Smooth muscle cell (in vitro differentiated cells): ENCODE measurements around the gene ZFYVE21. TPM values are rescaled to one million over a fixed set of nuclear protein-coding genes. Genes with fewer than 3 reads are reported as not detected.
A peak's percentile ranks its signal among the peaks of the same experiment; 100 is the strongest.

Source experiments
- DNase-seq: peaks from one replicate; lab custom pipeline; 2025; ENCODE audit not compliant: unreplicated experiment; lab: John Stamatoyannopoulos, UW
- H2AFZ ChIP-seq: fragments of 200-600 bp; sonication (generic); 2 replicates; pipeline ENCODE4 v1.6.0; 2016; ENCODE audit warnings: antibody characterized with exemption, low read depth, mild to moderate bottlenecking
- H3F3A ChIP-seq: fragments of 200-600 bp; sonication (generic); 2 replicates; pipeline ENCODE4 v1.6.0; 2017; ENCODE audit warnings: antibody characterized with exemption, low read depth
- H3K27ac ChIP-seq: fragments of 200-600 bp; sonication (generic); 2 replicates; pipeline ENCODE4 v1.5.1; 2016; ENCODE audit warnings: low read depth, mild to moderate bottlenecking
- H3K27me3 ChIP-seq: fragments of 200-600 bp; sonication (generic); 2 replicates; pipeline ENCODE4 v1.6.1; 2016; ENCODE audit warnings: low read depth, mild to moderate bottlenecking
- H3K36me3 ChIP-seq: fragments of 200-600 bp; sonication (generic); 2 replicates; pipeline ENCODE4 v1.5.1; 2016; ENCODE audit warnings: low read depth
- H3K4me1 ChIP-seq: fragments of 200-600 bp; sonication (generic); 2 replicates; pipeline ENCODE4 v1.5.1; 2016; ENCODE audit warnings: low read depth
- H3K4me2 ChIP-seq: fragments of 200-600 bp; sonication (generic); 2 replicates; pipeline ENCODE4 v1.6.0; 2016; ENCODE audit warnings: mild to moderate bottlenecking
- H3K4me3 ChIP-seq: fragments of 200-600 bp; sonication (generic); 2 replicates; pipeline ENCODE4 v1.5.1; 2016; ENCODE audit warnings: mild to moderate bottlenecking
- H3K79me2 ChIP-seq: fragments of 200-600 bp; sonication (generic); 2 replicates; pipeline ENCODE4 v1.6.0; 2016; ENCODE audit warnings: low read depth, mild to moderate bottlenecking
- H3K9ac ChIP-seq: fragments of 200-600 bp; sonication (generic); 2 replicates; pipeline ENCODE4 v1.6.0; 2016; ENCODE audit warnings: low read depth
- H3K9me3 ChIP-seq: fragments of 200-600 bp; sonication (generic); replicated peaks from 2 replicates; pipeline ENCODE4 v1.5.1; 2016; ENCODE audit warnings: low read depth
- H4K20me1 ChIP-seq: fragments of 200-600 bp; sonication (generic); 2 replicates; pipeline ENCODE4 v1.6.0; 2016; ENCODE audit warnings: low read depth
- WGBS: methylation state at CpG from one replicate; pipeline ENCODE4 v1.1.7; 2016; ENCODE audit warnings: low lambda C conversion rate; 5-methylcytosine and 5-hydroxymethylcytosine counted together
- polyA plus RNA-seq: library from polyadenylated mRNA; unstranded; fragments of >200 nt; fragmentation: Nextera tagmentation; extraction: Ambion mirVana; gene quantifications from 2 replicates; pipeline ENCODE4 v1.2.1, GENCODE V29; 2016
- total RNA-seq: library from RNA; depleted of rRNA; stranded (reverse); fragments of >200 nt; gene quantifications from 2 replicates; pipeline ENCODE4 v1.2.3, GENCODE V29; 2014
- TF ChIP-seq, protein P1 (sequence below): fragments of 200-600 bp; sonication (generic); IDR thresholded peaks from 2 replicates; pipeline ENCODE4 v1.5.1; 2017; ENCODE audit warnings: borderline replicate concordance, mild to moderate bottlenecking, antibody characterized with exemption; ENCODE audit not compliant: insufficient read depth, poor library complexity, severe bottlenecking

Gene ZFYVE21
- total and polyA plus RNA-seq, 2 experiments from 2014 or later, result 33.9 to 41.5 TPM

DNA sequence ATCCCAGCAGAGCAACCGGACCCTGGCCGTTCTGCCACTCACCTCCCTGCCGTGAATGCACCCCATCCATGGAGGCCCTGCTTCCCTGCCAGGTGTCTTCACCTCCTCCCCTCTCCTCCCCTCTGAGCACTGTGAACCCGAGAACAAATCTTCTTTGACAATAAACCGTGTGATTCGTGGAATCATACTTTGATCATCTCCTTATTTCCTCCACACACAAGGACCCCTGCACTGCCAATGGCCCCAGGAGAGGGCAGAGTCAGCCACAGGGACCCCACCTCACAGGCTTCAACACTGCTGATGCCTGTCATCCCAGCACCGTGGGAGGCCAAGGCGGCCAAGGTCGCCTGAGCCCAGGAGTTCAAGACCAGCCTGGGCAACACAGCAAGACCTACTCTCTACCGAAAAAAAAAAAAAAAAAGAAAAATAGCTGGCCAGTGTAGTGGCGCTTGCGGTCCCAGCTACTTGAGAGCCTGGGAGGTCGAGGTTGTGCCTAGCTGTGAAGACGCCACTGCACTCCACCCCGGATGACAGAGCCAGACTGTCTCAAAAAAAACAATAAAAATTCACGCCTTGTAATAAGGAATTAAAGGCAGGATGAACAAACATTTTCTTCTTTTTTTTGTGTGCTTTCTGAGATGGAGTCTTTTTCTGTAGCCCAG lies 1.4 kb upstream of the ZFYVE21 start:
- Histone ChIP-seq H3F3A (peaks cover 7% of the 10 kb centered on the region), H3K9me3 (no peaks in the 10 kb centered on the region), H3K79me2 (peaks cover 33% of the 10 kb centered on the region), H4K20me1 (peaks cover 44% of the 10 kb centered on the region), H3K36me3 (no peaks in the 10 kb centered on the region), H3K4me2 (peak overlapping the region; percentile 97), H3K4me1 (peaks cover 15% of the 10 kb centered on the region), H3K27me3 (no peaks in the 10 kb centered on the region), H3K9ac (no peak overlapping the region), H3K27ac (no peak overlapping the region), H2AFZ (no peak overlapping the region), H3K4me3 (peak overlapping the region; percentile 67)
- TF ChIP-seq, protein P1, sequence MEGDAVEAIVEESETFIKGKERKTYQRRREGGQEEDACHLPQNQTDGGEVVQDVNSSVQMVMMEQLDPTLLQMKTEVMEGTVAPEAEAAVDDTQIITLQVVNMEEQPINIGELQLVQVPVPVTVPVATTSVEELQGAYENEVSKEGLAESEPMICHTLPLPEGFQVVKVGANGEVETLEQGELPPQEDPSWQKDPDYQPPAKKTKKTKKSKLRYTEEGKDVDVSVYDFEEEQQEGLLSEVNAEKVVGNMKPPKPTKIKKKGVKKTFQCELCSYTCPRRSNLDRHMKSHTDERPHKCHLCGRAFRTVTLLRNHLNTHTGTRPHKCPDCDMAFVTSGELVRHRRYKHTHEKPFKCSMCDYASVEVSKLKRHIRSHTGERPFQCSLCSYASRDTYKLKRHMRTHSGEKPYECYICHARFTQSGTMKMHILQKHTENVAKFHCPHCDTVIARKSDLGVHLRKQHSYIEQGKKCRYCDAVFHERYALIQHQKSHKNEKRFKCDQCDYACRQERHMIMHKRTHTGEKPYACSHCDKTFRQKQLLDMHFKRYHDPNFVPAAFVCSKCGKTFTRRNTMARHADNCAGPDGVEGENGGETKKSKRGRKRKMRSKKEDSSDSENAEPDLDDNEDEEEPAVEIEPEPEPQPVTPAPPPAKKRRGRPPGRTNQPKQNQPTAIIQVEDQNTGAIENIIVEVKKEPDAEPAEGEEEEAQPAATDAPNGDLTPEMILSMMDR, result no peak
- 79% methylated on average over 16 of the region's 16 CpGs for WGBS
- no peak for DNase-seq

- peaks cover 64% of the 10 kb centered on the region for H4K20me1 ChIP-seq
- H3K36me3 ChIP-seq, result no peaks in the 10 kb centered on the region
- H3K4me2 ChIP-seq, result peak overlapping the region; percentile 100
- WGBS, result 4% methylated on average over 44 of the region's 72 CpGs
- H3K27me3 ChIP-seq, result no peaks in the 10 kb centered on the region
- H3K4me3 ChIP-seq, result peak overlapping the region; percentile 87
- H3K9me3 ChIP-seq, result no peaks in the 10 kb centered on the region
- no peak overlapping the region for H3K27ac ChIP-seq
- TF ChIP-seq, protein P1, result no peak
- peaks cover 53% of the 10 kb centered on the region for H3K79me2 ChIP-seq
- peaks cover 7% of the 10 kb centered on the region for H3F3A ChIP-seq
- no peak overlapping the region for H2AFZ ChIP-seq
- peak overlapping the region; percentile 80 for H3K9ac ChIP-seq
- peaks cover 18% of the 10 kb centered on the region for H3K4me1 ChIP-seq
- DNase-seq, result no peak
These were observed 636 bp downstream of the ZFYVE21 start for GRCh38 chr14:103716091-103716801.

DNA sequence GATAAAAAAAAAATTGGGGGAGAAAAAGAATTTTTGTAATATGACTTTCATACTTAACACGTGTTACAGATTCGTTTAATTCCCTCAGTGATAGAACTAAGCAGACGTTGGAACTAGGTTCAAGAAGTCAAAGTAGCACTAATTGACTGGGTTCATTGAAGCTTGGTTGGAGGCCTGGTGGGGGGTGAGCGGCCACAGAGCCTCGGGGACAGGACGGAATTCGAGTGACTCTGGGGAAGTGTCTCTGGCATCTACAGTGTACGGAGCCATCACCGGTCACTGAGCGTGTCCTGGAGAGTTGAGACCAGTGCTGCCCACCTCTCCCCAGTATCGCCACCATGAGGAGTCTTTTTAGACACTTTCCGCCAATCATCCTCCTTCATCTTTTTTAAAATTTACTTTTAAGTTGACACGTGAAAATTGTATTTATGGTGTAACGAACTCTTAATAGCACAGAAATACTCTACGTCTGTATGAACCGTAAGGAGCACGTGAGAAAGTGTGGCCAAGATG lies 1.3 kb downstream of the ZFYVE21 start:
- H3K36me3 ChIP-seq, result no peaks in the 10 kb centered on the region
- H3K4me2 ChIP-seq, result peak overlapping the region; percentile 100
- H3K27me3 ChIP-seq, result no peaks in the 10 kb centered on the region
- no peak overlapping the region for H3K27ac ChIP-seq
- 78% methylated on average over 17 of the region's 17 CpGs for WGBS
- H3K9me3 ChIP-seq, result no peaks in the 10 kb centered on the region
- H2AFZ ChIP-seq, result no peak overlapping the region
- peaks cover 58% of the 10 kb centered on the region for H3K79me2 ChIP-seq
- TF ChIP-seq, protein P1, result no peak
- no peak for DNase-seq
- H4K20me1 ChIP-seq, result peaks cover 71% of the 10 kb centered on the region
- H3F3A ChIP-seq, result peaks cover 7% of the 10 kb centered on the region
- H3K9ac ChIP-seq, result peak overlapping the region; percentile 80
- H3K4me1 ChIP-seq, result peaks cover 21% of the 10 kb centered on the region
- H3K4me3 ChIP-seq, result peak overlapping the region; percentile 87
